ENCODE results near the gene LRRN2. TPM values are rescaled to one million over a fixed set of nuclear protein-coding genes. Genes with fewer than 3 reads are reported as not detected.
A peak's percentile ranks its signal among the peaks of the same experiment; 100 is the strongest.

Gene LRRN2
- total and polyA plus RNA-seq, 9 of the 15 experiments (the other 6 are each of a cell fraction or from before 2014, with no cell fraction given) = 0.05 TPM; not detected in 8

- TF ChIP-seq RERE (CRISPR knock-in tag; IDR thresholded peaks at IDR 0.05; ENCODE audit: borderline replicate concordance) = no peak
- TF ChIP-seq NR3C1 (CRISPR knock-in tag; IDR thresholded peaks at IDR 0.05) = no peak
- TF ChIP-seq THRA (IDR thresholded peaks at IDR 0.05) = no peak
- TF ChIP-seq DIDO1 (tag; IDR thresholded peaks at IDR 0.05; ENCODE audit: low read depth) = no peak
- peak; percentile 8; the same call in 1 of the 2 replicates for TF ChIP-seq TCF3 (CRISPR knock-in tag; IDR thresholded peaks at IDR 0.05)
- no peak for TF ChIP-seq GTF2B (IDR thresholded peaks at IDR 0.05; ENCODE audit: extremely low read depth, insufficient read length)
- TF ChIP-seq ZNF3 (CRISPR knock-in tag; IDR thresholded peaks at IDR 0.05) = no peak
- no peak for TF ChIP-seq ZNF146 (CRISPR knock-in tag; IDR thresholded peaks at IDR 0.05; ENCODE audit: unreplicated experiment)
- no peak for TF ChIP-seq IRF1 (CRISPR knock-in tag; IDR thresholded peaks at IDR 0.05; ENCODE audit: borderline replicate concordance)
- no peak for TF ChIP-seq SAFB2 (IDR thresholded peaks at IDR 0.05; ENCODE audit: borderline replicate concordance, low read depth, low read length, severe bottlenecking)
- 0 out of 2 replicates have a peak, but pooled peaks have one; percentile 15 for TF ChIP-seq TFAP4 (CRISPR knock-in tag; IDR thresholded peaks at IDR 0.05; ENCODE audit: borderline replicate concordance)
- no peak for TF ChIP-seq MCM7 (IDR thresholded peaks at IDR 0.05)
- TF ChIP-seq ZNF395 (CRISPR knock-in tag; IDR thresholded peaks at IDR 0.05) = no peak
- no peak for TF ChIP-seq ZNF699 (CRISPR knock-in tag; IDR thresholded peaks at IDR 0.05; ENCODE audit: insufficient replicate concordance)
- TF ChIP-seq CBX3 (IDR thresholded peaks at IDR 0.05; ENCODE audit: borderline replicate concordance in 1 of 2, low read length in 2 of 2) = no peak
- no peak for TF ChIP-seq NCOA6 (IDR thresholded peaks at IDR 0.05)
- TF ChIP-seq ADNP (tag; IDR thresholded peaks at IDR 0.05) = no peak
Observed at GRCh38 chr1:204725821-204726448, 40.4 kb upstream of the LRRN2 start (continued).

Measured in K562 (cell line).